DMS153 (cell line): Measurements from ENCODE around the gene C1QTNF5.
A peak's percentile ranks its signal among the peaks of the same experiment; 100 is the strongest.

Source experiments
- DNase-seq: peaks from one replicate; lab custom pipeline; 2025; lab: John Stamatoyannopoulos, UW

The C1QTNF5 gene

DNA sequence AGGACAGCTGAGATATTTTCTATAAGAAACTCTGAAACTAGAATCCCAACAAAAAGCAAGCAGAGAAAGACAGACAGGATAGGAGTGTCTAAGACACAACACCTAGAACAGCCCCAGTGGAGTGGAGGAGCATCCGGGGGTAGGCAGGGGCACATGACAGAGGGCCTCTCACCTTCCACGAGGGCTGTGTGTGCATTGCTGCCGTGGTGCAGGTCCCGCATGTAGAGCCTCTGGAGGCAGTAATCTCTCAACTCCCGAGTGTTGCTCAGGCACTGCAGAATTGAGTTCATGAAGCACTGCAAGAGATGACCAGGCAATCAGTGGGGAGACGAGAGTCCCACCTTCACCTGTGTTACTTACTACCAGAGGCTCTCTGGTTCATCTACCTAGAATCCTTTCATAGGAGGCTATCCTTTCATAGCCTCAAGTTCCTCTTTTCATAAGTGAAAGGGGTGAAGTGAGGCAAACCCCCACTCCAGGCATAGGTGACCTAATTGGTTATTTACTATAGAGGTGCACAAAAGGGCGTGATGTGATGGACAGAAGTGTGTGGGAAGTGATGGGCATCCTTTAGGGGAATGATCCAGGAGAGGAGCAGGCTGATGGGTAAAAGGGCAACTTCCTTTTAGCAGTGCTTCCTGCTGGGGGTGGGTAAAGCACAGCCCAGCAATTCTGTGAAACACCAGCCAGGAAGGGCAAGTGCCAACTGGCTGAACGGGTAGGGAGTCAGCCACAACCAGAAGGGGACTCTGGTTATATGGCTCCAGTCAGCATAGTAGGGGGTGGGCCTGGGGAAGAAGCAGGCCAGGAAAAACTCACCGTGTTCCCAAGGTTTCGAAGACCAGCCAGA, 18.9 kb upstream of the C1QTNF5 start:
- DNase-seq: no peak

DNA sequence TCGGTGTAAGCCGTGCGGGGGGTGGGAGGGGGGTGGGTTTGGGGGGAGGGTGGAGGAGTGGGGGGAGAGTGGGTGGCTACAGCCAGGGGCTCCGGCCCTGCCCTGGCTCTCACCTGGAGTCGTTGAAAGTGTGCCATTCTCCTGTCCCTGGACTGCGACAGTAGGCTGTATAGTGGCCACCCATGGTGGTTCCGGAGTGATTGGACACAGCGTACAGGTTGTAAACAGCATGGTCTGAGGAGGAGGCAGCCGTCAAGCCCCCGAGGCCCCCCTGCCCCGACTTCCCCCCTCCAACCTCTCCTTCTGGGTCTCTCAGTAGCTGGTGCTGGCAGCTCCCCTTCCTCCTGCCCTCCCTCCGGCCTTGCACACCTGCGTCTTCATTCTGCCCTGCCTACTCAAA, 16.4 kb upstream of the C1QTNF5 start:
- DNase-seq: no peak

DNA sequence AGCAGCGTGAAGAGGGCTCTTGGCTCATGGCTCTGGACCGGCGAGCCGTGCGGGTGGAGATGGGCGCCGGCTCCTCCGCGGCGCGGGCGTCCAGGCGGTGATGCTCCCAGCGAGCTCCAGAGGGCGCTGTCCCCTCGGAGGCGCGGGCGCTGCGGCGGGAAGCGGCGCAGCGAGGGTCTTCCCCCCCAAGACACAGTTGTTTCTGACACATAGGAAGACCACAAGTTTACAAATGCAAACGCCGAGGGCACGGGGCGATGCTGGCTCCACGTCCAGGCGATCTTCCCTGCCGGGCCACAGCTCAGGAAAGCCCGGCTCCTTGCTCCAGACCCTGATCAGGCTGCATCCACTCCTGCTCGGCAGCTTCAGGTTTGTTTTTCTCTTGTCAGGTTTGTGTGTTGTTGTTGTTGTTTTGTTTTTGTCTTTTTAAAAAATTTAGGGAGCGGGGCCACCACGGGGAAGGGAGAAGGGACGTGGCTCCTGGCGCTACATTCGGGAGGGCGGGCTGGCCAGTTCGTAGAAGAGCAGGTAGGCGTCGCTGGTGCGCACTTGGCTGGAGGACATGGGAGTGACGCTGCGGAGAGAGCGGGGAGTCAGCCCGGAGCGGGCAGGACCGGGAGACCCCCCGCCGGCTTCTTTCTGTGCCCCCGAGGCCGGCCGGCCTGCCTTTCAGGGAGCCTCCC, 15.8 kb upstream of the C1QTNF5 start:
- no peak for DNase-seq

DNA sequence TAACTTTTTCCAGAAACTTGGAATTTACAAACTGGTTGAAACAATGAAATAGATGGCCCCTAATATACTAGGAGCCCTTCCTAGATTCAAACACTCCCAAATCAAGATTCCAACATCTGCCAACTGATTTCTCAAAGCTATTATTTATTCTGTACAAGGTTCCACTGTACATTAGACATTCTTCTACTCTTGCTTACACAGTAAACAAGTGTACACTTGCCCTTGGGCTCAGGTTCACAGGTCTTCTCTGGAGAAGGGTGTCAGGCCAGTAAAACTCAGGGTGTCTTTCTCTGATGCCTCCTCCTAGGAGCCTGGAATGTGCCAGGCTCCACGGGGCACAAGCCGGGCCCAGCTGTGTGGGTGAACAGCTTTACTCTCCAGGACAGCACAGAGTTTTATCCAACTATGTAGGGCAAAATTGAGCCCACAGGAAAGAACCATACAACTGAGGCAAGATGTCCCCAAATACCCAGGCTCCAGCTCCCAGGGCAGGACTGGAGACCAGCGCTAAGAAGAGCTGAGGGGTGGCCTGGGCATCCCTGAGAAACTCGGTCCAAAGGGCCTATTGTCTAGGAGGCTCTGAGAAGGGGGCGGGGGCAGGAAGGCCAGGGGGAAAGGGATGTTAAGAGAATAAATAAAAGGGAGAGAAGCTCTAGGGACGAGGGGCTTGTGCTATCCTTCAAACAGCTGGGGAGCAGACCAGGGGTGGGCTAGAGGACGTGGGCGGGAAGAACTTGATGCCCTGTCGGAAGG, 14.6 kb upstream of the C1QTNF5 start:
- DNase-seq: no peak

DNA sequence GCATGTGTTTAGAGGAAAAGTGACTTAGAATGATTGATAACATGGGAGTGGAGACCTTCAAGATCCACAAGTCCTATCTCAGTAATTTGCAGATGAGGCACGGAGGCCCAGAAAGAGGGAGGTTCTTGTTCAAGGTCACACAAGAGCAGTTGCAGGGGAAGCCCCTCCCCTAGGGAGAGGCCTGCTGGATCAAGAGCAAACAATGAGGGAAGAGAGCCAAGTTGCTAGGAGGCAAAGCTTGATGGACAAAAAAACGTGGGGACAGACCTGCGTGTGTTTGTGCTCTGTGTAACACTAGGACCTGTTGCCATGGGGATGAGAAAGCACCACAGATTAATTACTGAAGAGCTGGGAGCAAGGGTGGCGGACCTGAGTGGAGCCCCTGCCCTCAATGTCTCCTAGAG, 12.2 kb upstream of the C1QTNF5 start:
- DNase-seq: peak; percentile 87

DNA sequence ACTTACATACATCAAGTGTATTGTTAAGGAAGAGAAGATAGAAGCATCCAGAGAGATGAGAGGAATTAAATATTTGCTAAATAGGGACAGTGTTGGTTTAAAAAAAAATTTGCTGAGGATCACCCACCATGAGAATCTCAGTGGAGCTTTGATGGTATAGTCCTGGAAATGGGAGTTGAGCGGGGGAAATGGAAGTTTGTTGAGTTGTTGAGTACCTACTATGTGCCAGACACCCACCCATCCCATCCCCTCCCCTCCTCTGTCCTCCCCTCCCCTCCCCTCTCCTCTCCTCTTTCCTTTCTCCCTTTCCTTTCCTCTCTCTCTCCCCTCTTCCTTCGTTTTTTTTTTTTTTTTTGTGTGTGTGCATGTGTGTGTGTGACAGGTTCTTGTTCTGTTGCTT, 10.5 kb upstream of the C1QTNF5 start:
- DNase-seq: no peak

DNA sequence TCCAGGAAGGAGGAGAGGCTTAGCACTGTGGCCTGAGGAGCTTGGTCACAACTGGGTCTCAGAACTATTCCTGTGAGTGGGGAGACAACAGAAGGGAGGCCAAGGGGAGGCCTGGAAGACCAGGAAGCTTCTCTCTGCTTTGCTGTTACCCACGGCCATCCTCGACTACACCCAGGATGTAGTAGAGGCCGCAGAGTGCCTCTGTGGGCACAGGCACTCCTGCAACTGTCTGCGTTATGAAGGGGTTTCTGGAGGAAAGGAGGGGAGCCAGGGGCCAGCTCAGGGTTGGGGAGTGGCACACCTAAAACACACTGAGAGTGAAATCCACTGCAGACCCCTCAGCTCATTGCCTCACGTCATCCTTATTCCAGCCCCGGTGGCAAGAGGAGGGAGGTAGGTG, 9.6 kb upstream of the C1QTNF5 start:
- no peak for DNase-seq

DNA sequence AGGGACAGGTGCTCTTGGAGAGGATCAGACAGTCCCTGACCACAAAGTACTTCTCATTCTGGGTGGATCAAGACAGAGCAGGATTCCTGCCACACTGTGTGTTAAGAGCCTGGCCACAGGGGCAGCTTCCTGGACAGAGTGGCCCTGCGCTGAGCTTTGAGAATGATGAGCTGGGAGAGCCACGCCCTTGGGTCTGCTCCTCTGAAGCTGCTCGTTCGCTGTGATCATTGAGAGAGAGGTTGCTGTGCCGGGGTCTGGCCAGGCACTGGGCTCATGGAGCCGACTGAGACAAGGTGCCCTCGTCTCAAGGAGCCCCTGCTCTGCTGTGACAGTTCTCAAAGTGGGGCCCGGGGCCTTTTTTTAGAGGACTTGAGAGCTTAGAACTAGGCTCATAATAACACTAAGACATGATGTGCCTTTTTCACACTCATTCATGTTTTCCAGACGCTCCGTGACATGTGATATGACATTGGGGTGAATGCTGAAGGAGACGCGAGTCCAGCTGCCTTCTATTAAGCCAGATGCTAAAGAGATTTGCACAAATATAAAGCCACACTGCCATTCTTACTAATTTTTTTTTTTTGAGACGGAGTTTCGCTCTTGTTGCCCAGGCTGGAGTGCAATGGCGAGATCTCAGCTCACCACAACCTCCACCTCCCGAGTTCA, 7.4 kb upstream of the C1QTNF5 start:
- no peak for DNase-seq

DNA sequence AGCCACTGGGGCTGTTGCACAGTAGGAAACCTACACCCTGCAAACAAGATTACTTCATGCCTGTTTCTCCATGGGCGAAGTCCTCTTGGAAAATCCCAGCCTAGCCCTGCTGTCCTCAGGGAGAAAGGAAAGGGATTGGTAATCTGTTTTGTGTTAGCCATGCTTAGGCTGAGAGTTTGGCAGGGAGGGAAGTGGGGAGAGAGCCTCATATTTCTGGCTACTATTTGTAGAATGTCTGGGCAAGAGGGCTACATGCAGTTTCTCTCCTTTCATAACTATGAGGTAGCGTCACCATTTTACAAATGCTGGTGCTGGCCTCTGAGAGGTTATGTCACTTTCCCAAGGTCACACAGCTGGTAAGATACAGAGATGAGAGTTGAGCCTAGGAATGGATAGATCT, 6.6 kb upstream of the C1QTNF5 start:
- DNase-seq: no peak

DNA sequence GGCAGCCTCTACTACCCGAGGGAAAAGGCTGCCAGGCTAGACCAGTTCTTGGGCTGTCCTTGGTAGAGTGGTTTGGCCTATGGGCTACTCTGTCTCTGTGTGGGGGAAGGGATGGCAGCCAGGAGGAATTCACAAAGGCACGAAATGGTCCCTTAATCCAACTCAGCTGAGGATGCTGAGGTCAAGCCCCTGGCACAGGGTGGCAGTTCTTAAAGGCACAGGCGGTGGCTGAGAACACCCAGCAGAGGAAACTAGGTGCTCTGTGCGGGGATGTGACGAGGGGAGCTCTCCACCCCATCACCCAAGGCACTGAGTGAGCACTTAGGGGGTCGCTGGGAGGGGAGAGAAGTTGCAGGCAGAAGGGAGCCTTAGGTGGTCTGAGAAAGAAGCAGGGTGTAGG, 5.9 kb upstream of the C1QTNF5 start, which contains the start of gene MFRP:
TSS of gene MFRP (minus strand) at position 101 of the 400 bp plus-strand sequence. CDS start 192 bp downstream, outside the sequence.
- DNase-seq: no peak

DNA sequence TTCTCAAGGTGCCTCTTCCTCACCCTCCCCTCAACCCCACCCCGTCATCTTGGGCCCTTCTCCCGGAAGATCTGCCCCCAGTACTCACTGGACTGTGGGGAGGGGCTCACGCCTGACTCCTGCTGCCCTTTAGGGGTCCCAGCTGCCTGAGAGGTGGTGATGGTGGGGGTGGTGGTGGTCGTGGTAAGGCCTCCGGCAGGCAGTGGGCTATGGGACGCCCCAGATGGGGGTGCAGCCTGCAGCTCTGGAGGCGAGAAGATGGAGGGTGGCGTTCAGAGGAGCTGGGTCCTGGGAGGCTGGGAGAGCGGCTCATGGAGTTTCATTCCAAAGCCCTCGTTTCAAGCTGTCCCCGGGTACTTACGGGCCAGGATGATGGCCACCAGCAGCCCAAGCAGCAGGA, 5.0 kb upstream of the C1QTNF5 start:
- DNase-seq: no peak

DNA sequence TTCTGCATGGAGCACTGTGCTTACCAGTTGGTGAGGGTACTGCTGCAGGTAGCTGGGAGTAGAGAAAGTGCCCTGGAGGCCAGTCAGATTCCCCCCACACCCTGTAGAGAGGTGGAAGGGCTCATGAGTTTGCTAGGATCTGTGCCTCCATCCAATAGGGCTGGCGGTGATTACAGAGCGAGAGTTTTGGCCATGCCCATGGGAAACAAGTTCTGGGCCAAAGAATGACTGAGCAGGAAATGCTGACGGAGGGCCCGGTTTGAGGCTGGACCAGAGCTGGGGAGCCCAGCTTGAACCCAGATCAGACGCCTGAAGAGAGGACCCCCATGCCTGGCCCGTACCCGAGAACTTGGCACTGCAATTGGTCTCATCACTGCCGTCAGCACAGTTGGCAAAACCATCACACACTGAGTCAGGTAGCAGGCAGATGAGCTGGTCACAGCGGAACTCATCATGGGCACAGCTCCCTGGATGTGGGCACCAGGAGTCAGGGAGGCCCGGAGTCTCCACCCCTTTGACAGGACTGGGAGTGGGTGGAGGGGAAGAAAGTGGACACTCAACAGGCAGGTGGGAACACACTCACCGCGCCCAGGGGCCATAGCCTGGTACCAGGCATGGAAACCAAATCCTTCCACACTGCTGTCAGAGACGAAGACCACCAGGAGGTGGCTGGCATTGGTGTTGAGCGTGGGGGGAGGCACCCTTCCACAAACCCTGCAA, 3.8 kb upstream of the C1QTNF5 start:
- DNase-seq: no peak

DNA sequence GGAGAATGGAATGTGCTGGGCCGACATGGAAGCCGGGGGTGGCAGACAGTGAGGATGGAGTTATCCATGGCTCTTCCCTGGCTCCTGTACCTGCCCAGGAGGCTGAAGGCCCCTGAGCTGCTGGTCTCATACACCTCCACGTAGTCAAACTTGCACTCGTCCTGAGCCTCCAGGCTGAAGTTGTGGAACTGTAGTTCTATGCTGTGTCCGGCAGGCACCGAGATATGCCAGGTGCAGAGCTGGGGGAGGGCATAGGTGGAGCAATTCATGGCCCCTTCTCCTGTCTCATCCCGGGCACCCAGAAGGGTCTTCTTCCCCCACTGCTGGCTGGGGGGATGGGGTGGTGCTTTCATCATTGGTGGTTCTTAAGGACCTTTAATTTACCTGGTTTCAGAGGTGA, 3.0 kb upstream of the C1QTNF5 start:
- DNase-seq: no peak

DNA sequence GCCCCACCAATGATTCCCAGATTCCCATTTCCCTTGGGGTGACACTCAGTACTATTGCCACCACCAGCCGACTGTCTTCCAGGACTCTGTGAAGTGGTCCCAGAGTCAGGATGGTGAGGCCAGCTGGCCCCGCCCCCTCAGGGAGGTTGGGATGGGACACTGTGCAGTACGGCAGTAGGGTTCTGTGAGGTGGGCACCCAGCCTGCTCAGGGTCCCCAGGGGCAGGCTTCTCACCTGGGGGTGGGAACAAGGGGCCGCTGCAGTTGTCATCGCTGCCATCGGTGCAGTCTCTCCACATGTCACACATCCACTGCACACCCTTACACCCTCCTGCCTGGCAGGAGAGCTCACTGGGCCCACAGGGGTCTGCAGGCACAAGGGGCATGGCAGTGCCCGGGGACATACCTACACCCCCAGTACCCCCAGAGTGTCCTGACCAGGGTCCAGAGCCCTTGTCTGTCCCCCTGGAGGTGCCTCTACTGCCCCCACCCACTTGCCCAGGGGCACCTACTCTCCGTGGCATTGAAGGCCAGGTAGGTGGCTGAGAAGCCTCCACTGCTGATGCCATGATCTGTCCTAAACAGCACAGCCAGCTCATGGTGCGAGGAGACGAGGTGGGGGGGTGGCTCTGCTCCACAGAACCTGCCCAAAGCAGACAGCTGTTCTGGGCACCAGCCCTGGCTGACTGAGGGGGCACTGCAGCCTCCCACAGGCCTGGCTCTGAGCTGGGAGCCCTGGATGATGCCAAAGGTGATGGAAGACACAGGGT, 1.9 kb upstream of the C1QTNF5 start:
- no peak for DNase-seq

DNA sequence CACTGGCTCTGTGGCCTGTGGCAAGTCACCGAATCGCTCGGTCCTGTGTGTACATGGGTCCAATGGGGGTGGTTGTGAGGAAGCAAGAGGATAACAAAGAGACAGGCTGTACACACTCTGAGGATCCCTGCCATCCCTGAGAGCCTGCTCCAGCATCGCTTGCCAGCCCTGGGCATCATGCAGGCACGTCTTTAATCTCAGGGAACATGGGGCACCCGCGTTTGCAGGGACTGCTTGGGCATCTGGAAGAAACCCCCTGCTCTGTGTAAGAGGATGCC, 1.3 kb upstream of the C1QTNF5 start:
- DNase-seq: no peak

DNA sequence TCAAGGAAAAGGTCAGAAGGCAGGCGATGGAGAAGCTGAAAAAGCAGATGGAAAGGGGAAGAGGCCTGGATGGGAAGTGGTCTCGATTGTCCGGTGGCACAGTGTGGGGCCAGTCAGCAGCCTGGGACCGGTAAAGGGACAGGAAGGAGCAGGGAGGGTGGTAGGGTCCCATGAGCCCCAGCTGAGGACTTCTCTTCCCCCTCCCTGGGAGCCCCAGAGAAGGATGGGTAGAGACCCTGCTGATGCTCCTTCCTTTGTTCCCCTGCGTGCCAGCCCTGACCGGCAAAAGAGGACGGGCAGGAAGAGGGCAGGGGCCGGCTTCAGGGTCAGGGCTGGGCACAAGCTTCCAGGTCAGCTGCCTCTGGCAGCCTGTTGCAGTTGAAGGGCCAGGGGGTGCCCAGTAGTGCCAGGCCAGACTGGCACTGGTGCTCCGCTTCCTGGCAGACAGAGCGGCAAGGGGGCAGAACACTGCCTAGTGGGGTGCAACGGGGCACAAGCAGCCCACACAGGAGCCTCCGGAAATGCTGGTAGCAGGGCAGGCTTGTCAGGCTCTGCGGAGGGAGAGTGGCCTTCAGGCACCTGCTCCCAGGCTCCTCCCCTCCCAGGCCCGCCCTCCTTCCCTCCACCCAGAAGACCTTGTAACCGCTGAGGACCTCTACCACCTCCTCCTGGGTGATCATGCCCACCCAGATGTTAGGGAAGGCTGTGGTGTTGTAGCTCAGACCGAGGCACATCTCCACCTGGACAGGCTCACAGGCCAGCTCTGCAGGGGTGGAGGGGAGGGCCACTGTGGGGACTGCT, 739 bp upstream of the C1QTNF5 start:
- DNase-seq: no peak

DNA sequence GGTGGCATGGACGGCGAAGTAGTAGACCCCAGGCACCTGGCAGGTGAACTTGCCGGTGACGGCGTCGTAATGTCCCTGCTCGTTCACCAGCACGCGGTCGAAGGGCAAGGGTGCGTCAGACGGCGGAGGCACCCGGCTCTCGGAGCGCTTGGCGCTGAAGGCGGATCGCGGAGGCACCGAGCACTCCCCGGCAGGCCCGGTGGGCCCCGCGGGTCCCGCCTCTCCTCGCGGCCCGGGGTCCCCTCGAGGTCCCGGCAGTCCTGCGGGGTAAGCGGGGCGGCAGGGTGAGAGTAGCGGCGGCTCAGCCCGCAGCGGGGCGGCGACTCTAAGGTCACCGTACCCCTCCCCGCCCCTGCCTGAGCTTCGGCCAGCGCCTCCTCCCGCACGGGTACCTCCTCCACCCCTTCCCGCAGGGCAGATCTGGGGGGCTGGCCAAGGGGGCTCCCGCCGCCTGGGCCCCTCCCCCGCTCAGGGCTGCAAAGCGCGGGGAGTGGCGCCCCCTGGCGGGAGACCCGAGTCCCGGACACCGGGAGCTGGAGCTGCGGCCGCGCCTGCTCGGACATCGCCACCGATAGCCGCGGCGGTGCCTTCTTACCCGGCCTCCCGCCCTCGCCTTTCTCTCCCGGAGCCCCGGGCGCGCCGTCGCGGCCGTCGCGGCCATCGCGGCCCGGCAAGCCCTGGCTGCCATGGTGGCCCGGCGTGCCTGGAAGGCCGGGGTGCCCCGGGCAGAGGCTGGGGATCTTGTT, 921 bp downstream of the C1QTNF5 start:
- no peak for DNase-seq

DNA sequence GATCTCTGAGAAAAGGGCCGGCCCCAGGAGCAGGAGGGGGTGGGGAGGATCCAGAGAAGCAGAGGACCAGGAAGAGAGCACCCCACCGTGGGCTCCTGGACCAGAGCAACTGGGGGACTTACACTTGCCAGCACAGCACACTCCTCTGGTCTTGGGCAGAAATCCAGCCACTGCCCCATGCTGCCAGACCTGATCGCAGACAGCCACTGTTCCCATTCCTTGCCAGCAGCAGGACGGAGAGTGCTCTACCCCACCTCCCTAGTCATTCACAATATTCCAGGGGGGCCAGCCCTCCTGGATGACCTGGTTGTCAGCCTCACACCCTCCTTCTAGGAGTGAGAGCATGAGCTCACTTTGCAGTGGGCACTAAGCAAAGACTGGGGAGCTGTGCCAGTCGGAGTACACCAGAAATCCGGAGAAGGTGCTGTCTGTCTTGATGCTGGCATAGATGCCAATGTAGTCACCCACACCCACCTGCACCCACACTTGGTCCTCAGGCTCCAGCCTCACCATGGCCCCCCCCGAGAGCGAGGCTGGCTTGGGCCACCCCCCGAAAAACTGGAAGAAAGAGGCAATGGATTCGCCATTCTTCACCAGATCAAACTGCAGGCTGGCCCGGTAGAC, 1.6 kb downstream of the C1QTNF5 start:
- DNase-seq: no peak

DNA sequence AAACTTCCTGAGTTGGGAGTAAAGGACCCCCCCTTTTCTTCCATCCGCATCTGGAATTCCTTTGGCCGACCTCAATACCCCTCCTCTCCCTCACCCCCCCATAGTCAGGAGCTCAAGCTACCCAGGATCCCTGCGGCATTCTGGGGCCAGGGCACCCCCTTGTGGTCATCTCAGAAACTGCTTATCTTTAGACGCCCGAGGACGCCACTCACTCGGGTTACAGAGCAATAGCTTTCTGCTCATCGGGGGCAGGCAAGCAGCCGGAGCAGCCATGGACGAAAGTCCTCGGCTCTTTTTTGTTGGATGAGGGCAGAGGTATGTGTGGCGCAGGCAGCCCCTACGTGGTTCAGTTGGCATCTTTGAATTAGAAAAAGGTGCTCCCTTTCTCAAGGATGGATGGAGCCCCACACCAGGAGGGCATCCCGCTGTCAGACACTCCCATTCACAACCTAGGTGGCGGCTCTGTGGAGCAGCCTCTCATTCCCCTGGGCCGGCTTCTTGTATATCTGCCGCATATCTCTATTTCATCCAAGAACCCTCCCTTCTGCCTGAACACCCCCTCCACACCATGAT, 2.3 kb downstream of the C1QTNF5 start:
- peak; percentile 14 for DNase-seq
